ENCODE measurements around the gene ASF1B. TPM values are rescaled to one million over a fixed set of nuclear protein-coding genes. Genes with fewer than 3 reads are reported as not detected.

The ASF1B gene
- total and polyA plus RNA-seq, 4 experiments from 2014 or later, result 1.8 to 3.0 (median 2.6) TPM

GRCh38 chr19:14160017-14160703 lies 23.8 kb upstream of the ASF1B start:
- Mint-ChIP-seq H3K27ac (no peak overlapping the region), H3K9me3 (no peaks in the 10 kb centered on the region), H3K36me3 (peaks cover 0 to 12% of the 10 kb centered on the region in 2 donors), H3K27me3 (no peaks in the 10 kb centered on the region), H3K4me3 (no peak overlapping the region), H3K4me1 (no peaks in the 10 kb centered on the region)
- Histone ChIP-seq H3K4me1 (ENCODE audit: insufficient read depth, low read length) (no peaks in the 10 kb centered on the region), H3K9me3 (ENCODE audit: control insufficient read depth in 1 of 2, low read length in 2 of 2) (no peaks in the 10 kb centered on the region), H3K27me3 (ENCODE audit: insufficient read depth, low read length) (no peaks in the 10 kb centered on the region), H3K4me3 (ENCODE audit: low read length in 2 of 2) (no peak overlapping the region), H3K36me3 (ENCODE audit: insufficient read depth, low read length) (peaks cover 4% of the 10 kb centered on the region), H3K27ac (ENCODE audit: low read depth, low read length) (no peak overlapping the region)
- intact Hi-C loops (cut with micrococcal nuclease), result no loop called here
- ChIA-PET POLR2A (ENCODE audit: partially characterized antibody) (interaction anchor here (2.0 kb wide), 1 partner anchor 10 kb away, joined by 5 read pairs; no protein-coding TSS in a partner anchor), CTCF (ENCODE audit: partially characterized antibody) (no interaction called here)
- DNase-seq, result no peak

- ChIA-PET POLR2A (ENCODE audit: partially characterized antibody) (interaction anchor here (2.5 kb wide), 1 partner anchor 10 kb away, joined by 13 read pairs; no protein-coding TSS in a partner anchor), CTCF (ENCODE audit: partially characterized antibody) (interaction anchor here (0.8 to 1.2 kb wide), 2 partner anchors 22 to 189 kb away, joined by 3 read pairs; partner anchors contain the start of gene ASF1B)
- no peak overlapping the region for H3K27ac Mint-ChIP-seq
- peaks cover 0 to 17% of the 10 kb centered on the region in 2 donors for H3K36me3 Mint-ChIP-seq
- H3K27me3 Mint-ChIP-seq, result no peaks in the 10 kb centered on the region
- Histone ChIP-seq H3K4me1 (ENCODE audit: insufficient read depth, low read length) (no peaks in the 10 kb centered on the region), H3K27ac (ENCODE audit: low read depth, low read length) (no peak overlapping the region), H3K36me3 (ENCODE audit: insufficient read depth, low read length) (peaks cover 4% of the 10 kb centered on the region), H3K4me3 (ENCODE audit: low read length in 2 of 2) (no peak overlapping the region), H3K27me3 (ENCODE audit: insufficient read depth, low read length) (no peaks in the 10 kb centered on the region), H3K9me3 (ENCODE audit: control insufficient read depth in 1 of 2, low read length in 2 of 2) (no peaks in the 10 kb centered on the region)
- no peaks in the 10 kb centered on the region for H3K9me3 Mint-ChIP-seq
- intact Hi-C loops (cut with micrococcal nuclease), result no loop called here
- peaks cover 0 to 4% (median under 1%) of the 10 kb centered on the region in 4 donors for H3K4me1 Mint-ChIP-seq
- H3K4me3 Mint-ChIP-seq, result no peak overlapping the region
- DNase-seq, result no peak
These were observed 22.7 kb upstream of the ASF1B start for GRCh38 chr19:14159059-14159458.

- Mint-ChIP-seq H3K27ac (no peak overlapping the region), H3K36me3 (peaks cover 0 to 17% of the 10 kb centered on the region in 2 donors), H3K4me3 (no peak overlapping the region), H3K4me1 (peaks cover 0 to 4% (median under 1%) of the 10 kb centered on the region in 4 donors), H3K27me3 (no peaks in the 10 kb centered on the region), H3K9me3 (no peaks in the 10 kb centered on the region)
- Histone ChIP-seq H3K4me1 (ENCODE audit: insufficient read depth, low read length) (no peaks in the 10 kb centered on the region), H3K27me3 (ENCODE audit: insufficient read depth, low read length) (no peaks in the 10 kb centered on the region), H3K36me3 (ENCODE audit: insufficient read depth, low read length) (peaks cover 4% of the 10 kb centered on the region), H3K4me3 (ENCODE audit: low read length in 2 of 2) (no peak overlapping the region), H3K27ac (ENCODE audit: low read depth, low read length) (no peak overlapping the region), H3K9me3 (ENCODE audit: control insufficient read depth in 1 of 2, low read length in 2 of 2) (no peaks in the 10 kb centered on the region)
- intact Hi-C loops (cut with micrococcal nuclease), result no loop called here
- POLR2A ChIA-PET (ENCODE audit: partially characterized antibody), result interaction anchor here (2.5 to 3.0 kb wide), 2 partner anchors 9 to 10 kb away, joined by 12 to 13 read pairs; no protein-coding TSS in a partner anchor
- CTCF ChIA-PET (ENCODE audit: partially characterized antibody), result interaction anchor here (0.8 to 1.2 kb wide), 2 partner anchors 22 to 190 kb away, joined by 3 read pairs; partner anchors contain the start of gene ASF1B
- DNase-seq, result no peak
These were observed 22.1 kb upstream of the ASF1B start for GRCh38 chr19:14158276-14159023.

GRCh38 chr19:14156971-14157717 lies 20.8 kb upstream of the ASF1B start:
- CTCF ChIA-PET (ENCODE audit: partially characterized antibody), result interaction anchor here (1.6 kb wide), 1 partner anchor 9 kb away, joined by 4 read pairs; no protein-coding TSS in a partner anchor
- Mint-ChIP-seq H3K27ac (peak overlapping the region in 2 of 7 donors; percentile 73 to 84), H3K9me3 (no peaks in the 10 kb centered on the region), H3K27me3 (no peaks in the 10 kb centered on the region), H3K36me3 (peaks cover 4 to 21% of the 10 kb centered on the region in 2 donors), H3K4me3 (no peak overlapping the region), H3K4me1 (peaks cover 0 to 5% (median 3%) of the 10 kb centered on the region in 4 donors)
- Histone ChIP-seq H3K36me3 (ENCODE audit: insufficient read depth, low read length) (peaks cover 10% of the 10 kb centered on the region), H3K9me3 (ENCODE audit: control insufficient read depth in 1 of 2, low read length in 2 of 2) (no peaks in the 10 kb centered on the region), H3K4me1 (ENCODE audit: insufficient read depth, low read length) (no peaks in the 10 kb centered on the region), H3K4me3 (ENCODE audit: low read length in 2 of 2) (no peak overlapping the region), H3K27ac (ENCODE audit: low read depth, low read length) (no peak overlapping the region), H3K27me3 (ENCODE audit: insufficient read depth, low read length) (no peaks in the 10 kb centered on the region)
- POLR2A ChIA-PET (ENCODE audit: partially characterized antibody), result interaction anchor here (0.9 to 3.0 kb wide), 4 partner anchors 8 to 39 kb away, joined by 3 to 13 read pairs (median 8); partner anchors contain the start of genes ASF1B and PRKACA
- no peak for DNase-seq
- intact Hi-C loops (cut with micrococcal nuclease), result no loop called here

GRCh38 chr19:14156122-14156521 lies 19.7 kb upstream of the ASF1B start:
- no peaks in the 10 kb centered on the region for H3K27me3 Mint-ChIP-seq
- H3K4me1 Mint-ChIP-seq, result peaks cover 0 to 9% (median 3%) of the 10 kb centered on the region in 4 donors
- Histone ChIP-seq H3K4me3 (ENCODE audit: low read length in 2 of 2) (no peak overlapping the region), H3K4me1 (ENCODE audit: insufficient read depth, low read length) (no peaks in the 10 kb centered on the region), H3K27me3 (ENCODE audit: insufficient read depth, low read length) (no peaks in the 10 kb centered on the region), H3K36me3 (ENCODE audit: insufficient read depth, low read length) (peaks cover 14% of the 10 kb centered on the region), H3K9me3 (ENCODE audit: control insufficient read depth in 1 of 2, low read length in 2 of 2) (no peaks in the 10 kb centered on the region), H3K27ac (ENCODE audit: low read depth, low read length) (no peak overlapping the region)
- no peak for DNase-seq
- peaks cover 4 to 21% of the 10 kb centered on the region in 2 donors for H3K36me3 Mint-ChIP-seq
- H3K27ac Mint-ChIP-seq, result no peak overlapping the region
- POLR2A ChIA-PET (ENCODE audit: partially characterized antibody), result interaction anchor here (1.7 to 3.0 kb wide), 2 partner anchors 11 to 19 kb away, joined by 3 to 12 read pairs; partner anchors contain the start of gene ASF1B
- CTCF ChIA-PET (ENCODE audit: partially characterized antibody), result interaction anchor here (0.6 to 1.6 kb wide), 3 partner anchors 8 to 19 kb away, joined by 3 to 4 read pairs (median 3); partner anchors contain the start of gene ASF1B
- no peaks in the 10 kb centered on the region for H3K9me3 Mint-ChIP-seq
- intact Hi-C loops (cut with micrococcal nuclease), result no loop called here
- no peak overlapping the region for H3K4me3 Mint-ChIP-seq

- ChIA-PET POLR2A (ENCODE audit: partially characterized antibody) (interaction anchor here (3.0 kb wide), 1 partner anchor 12 kb away, joined by 12 read pairs; no protein-coding TSS in a partner anchor), CTCF (ENCODE audit: partially characterized antibody) (interaction anchor here (1.0 kb wide), 1 partner anchor 12 kb away, joined by 3 read pairs; no protein-coding TSS in a partner anchor)
- H3K36me3 Mint-ChIP-seq, result peaks cover 4 to 21% of the 10 kb centered on the region in 2 donors
- no peak overlapping the region for H3K4me3 Mint-ChIP-seq
- H3K4me1 Mint-ChIP-seq, result peaks cover 0 to 12% (median 3%) of the 10 kb centered on the region in 4 donors
- no peak overlapping the region for H3K27ac ChIP-seq (ENCODE audit: low read depth, low read length)
- peaks cover 14% of the 10 kb centered on the region for H3K36me3 ChIP-seq (ENCODE audit: insufficient read depth, low read length)
- intact Hi-C loops (cut with micrococcal nuclease), result no loop called here
- no peak for DNase-seq
- no peaks in the 10 kb centered on the region for H3K9me3 Mint-ChIP-seq
- H3K9me3 ChIP-seq (ENCODE audit: control insufficient read depth in 1 of 2, low read length in 2 of 2), result no peaks in the 10 kb centered on the region
- peak overlapping the region in 1 of 7 donors; percentile 48 for H3K27ac Mint-ChIP-seq
- peaks cover 4% of the 10 kb centered on the region for H3K4me1 ChIP-seq (ENCODE audit: insufficient read depth, low read length)
- no peak overlapping the region for H3K4me3 ChIP-seq (ENCODE audit: low read length in 2 of 2)
- H3K27me3 Mint-ChIP-seq, result no peaks in the 10 kb centered on the region
- no peaks in the 10 kb centered on the region for H3K27me3 ChIP-seq (ENCODE audit: insufficient read depth, low read length)
These were observed 19.0 kb upstream of the ASF1B start for GRCh38 chr19:14155371-14155770.
